ENCODE data around the gene RDH13. TPM values are rescaled to one million over a fixed set of nuclear protein-coding genes. Genes with fewer than 3 reads are reported as not detected.
A peak's percentile ranks its signal among the peaks of the same experiment; 100 is the strongest.

The RDH13 gene
- total and polyA plus RNA-seq, 8 donors: 10.9 to 27.1 (median 14.5) TPM

- 93 to 94% methylated on average over 24 to 27 of the region's 27 CpGs for WGBS, 2 donors
- DNase-seq: peak in 2 of 6 donors; percentile 21 to 67
- no peak for FAIRE-seq
- intact Hi-C loops (cut with DNase I): no loop called here
- TF ChIP-seq CTCF (IDR thresholded peaks at IDR 0.05): no peak
- Histone ChIP-seq H3K27me3 (no peaks in the 10 kb centered on the region), H3K36me3 (peaks cover 0 to 13% (median 4%) of the 10 kb centered on the region in 3 donors), H3K27ac (no peak overlapping the region), H3K4me1 (no peaks in the 10 kb centered on the region), H3K4me3 (no peak overlapping the region), H3K9me3 (no peaks in the 10 kb centered on the region)
- ATAC-seq: peak in 1 of 4 donors; percentile 59
These were observed 36.0 kb upstream of the RDH13 start for GRCh38 chr19:55098716-55099556.

- Histone ChIP-seq H3K9me3 (no peaks in the 10 kb centered on the region), H3K4me3 (no peak overlapping the region), H3K36me3 (peaks cover 0 to 13% (median 3%) of the 10 kb centered on the region in 3 donors), H3K4me1 (no peaks in the 10 kb centered on the region), H3K27me3 (no peaks in the 10 kb centered on the region), H3K27ac (no peak overlapping the region)
- intact Hi-C loops (cut with DNase I): no loop called here
- DNase-seq (peak in 2 of 6 donors; percentile 12 to 58), FAIRE-seq (no peak), ATAC-seq (peak in 2 of 4 donors; percentile 9 to 54)
- no peak for TF ChIP-seq CTCF (IDR thresholded peaks at IDR 0.05)
- whole genome bisulfite sequencing, 2 donors: 92 to 93% methylated on average over 21 to 23 of the region's 23 CpGs
These were observed 35.1 kb upstream of the RDH13 start for GRCh38 chr19:55097864-55098715.

GRCh38 chr19:55096061-55096701, 33.2 kb upstream of the RDH13 start:
- no peak for ATAC-seq
- TF ChIP-seq CTCF (IDR thresholded peaks at IDR 0.05): no peak
- H3K27ac ChIP-seq: no peak overlapping the region
- H3K4me1 ChIP-seq: no peaks in the 10 kb centered on the region
- FAIRE-seq: no peak
- intact Hi-C loops (cut with DNase I): no loop called here
- peak in 1 of 6 donors; percentile 58 for DNase-seq
- no peaks in the 10 kb centered on the region for H3K27me3 ChIP-seq
- H3K4me3 ChIP-seq: no peak overlapping the region
- 90 to 91% methylated on average over 20 to 23 of the region's 23 CpGs for WGBS, 2 donors
- no peaks in the 10 kb centered on the region for H3K9me3 ChIP-seq
- H3K36me3 ChIP-seq: peaks cover 0 to 19% (median 6%) of the 10 kb centered on the region in 3 donors

- Histone ChIP-seq H3K36me3 (peaks cover 0 to 17% (median 6%) of the 10 kb centered on the region in 3 donors), H3K27ac (no peak overlapping the region), H3K4me3 (no peak overlapping the region), H3K9me3 (no peaks in the 10 kb centered on the region), H3K27me3 (no peaks in the 10 kb centered on the region), H3K4me1 (no peaks in the 10 kb centered on the region)
- ATAC-seq: no peak
- FAIRE-seq: no peak
- intact Hi-C loops (cut with DNase I): no loop called here
- 88 to 91% methylated on average over 23 of the region's 23 CpGs for WGBS, 2 donors
- TF ChIP-seq CTCF (IDR thresholded peaks at IDR 0.05): no peak
- DNase-seq: peak in 1 of 6 donors; percentile 33
These were observed 32.5 kb upstream of the RDH13 start for GRCh38 chr19:55095260-55096060.

All from pancreas (tissue), 10 donors.